Prostate gland (tissue), 2 donors: ENCODE measurements around the gene SUPV3L1.

ENCODE experiments used
- CTCF ChIP-seq, 4 experiments: fragments of 200-600 bp in 2 of 4; fragments of 450-650 bp in 2 of 4; sonication (generic) in 2 of 4; IDR thresholded peaks; 1 replicate in 3 of 4; 2 replicates in 1 of 4; pipeline ENCODE4 v1.5.1; 2016 to 2019; ENCODE audit warnings: antibody characterized with exemption in 4 of 4, mild to moderate bottlenecking in 2 of 4, moderate library complexity in 2 of 4
- POLR2A ChIP-seq: fragments of 450-650 bp; IDR thresholded peaks from one replicate; pipeline ENCODE4 v1.6.1; 2016; ENCODE audit warnings: antibody characterized with exemption, mild to moderate bottlenecking
- POLR2AphosphoS5 ChIP-seq: sonication (generic); formaldehyde crosslinking; IDR thresholded peaks from one replicate; pipeline ENCODE4 v1.6.1; 2017; ENCODE audit warnings: antibody characterized with exemption

GRCh38 chr10:69216577-69217118 lies 36.6 kb downstream of the SUPV3L1 start:
- TF ChIP-seq CTCF (IDR thresholded peaks at IDR 0.05) = no peak
- TF ChIP-seq POLR2AphosphoS5 = no peak
- TF ChIP-seq POLR2A = no peak
